Measurements from ENCODE around the gene FAM193A.
A peak's percentile ranks its signal among the peaks of the same experiment; 100 is the strongest.
"Not testable (repeated sequence)": the region's sequence is repeated elsewhere in the genome, so short reads cannot be mapped to it uniquely, and the experiment has no call there.

FAM193A gene

GRCh38 chr4:2754848-2755819 lies 218.7 kb downstream of the FAM193A start:
- DNase-seq: no peak

- DNase-seq: peak; percentile 86 to 96 (median 91)
Observed at GRCh38 chr4:2755821-2756690, 219.6 kb downstream of the FAM193A start, which contains the start of gene TNIP2. Gene TNIP2, minus strand, starts transcription at chr4:2756336. Its CDS starts 47 bp downstream, at chr4:2756289.

GRCh38 chr4:2756691-2757350 lies 220.4 kb downstream of the FAM193A start:
- no peak for DNase-seq

GRCh38 chr4:2757426-2757825 lies 221.0 kb downstream of the FAM193A start:
- DNase-seq: no peak

- peak; percentile 33 to 47 (median 45) for DNase-seq
Observed at GRCh38 chr4:2761035-2761923, 224.8 kb downstream of the FAM193A start.

GRCh38 chr4:2762048-2762447 lies 225.6 kb downstream of the FAM193A start:
- no peak for DNase-seq

- not testable (repeated sequence) for DNase-seq
Observed at GRCh38 chr4:2762486-2763370, 226.3 kb downstream of the FAM193A start.

GRCh38 chr4:2763511-2763967 lies 227.1 kb downstream of the FAM193A start:
- peak in 1 of 3 donors; percentile 20 for DNase-seq

GRCh38 chr4:2765832-2766526 lies 229.5 kb downstream of the FAM193A start:
- DNase-seq: no peak

GRCh38 chr4:2767046-2767704 lies 230.7 kb downstream of the FAM193A start:
- no peak for DNase-seq

- no peak for DNase-seq
Observed at GRCh38 chr4:2767705-2768074, 231.2 kb downstream of the FAM193A start.

GRCh38 chr4:2768124-2768523 lies 231.7 kb downstream of the FAM193A start:
- DNase-seq: no peak

GRCh38 chr4:2768921-2769336 lies 232.5 kb downstream of the FAM193A start:
- DNase-seq: no peak

GRCh38 chr4:2771264-2771663 lies 234.8 kb downstream of the FAM193A start:
- DNase-seq: peak in 2 of 3 donors; percentile 19 to 37

GRCh38 chr4:2780643-2781042 lies 244.2 kb downstream of the FAM193A start:
- DNase-seq: not testable (repeated sequence)

- DNase-seq: no peak
Observed at GRCh38 chr4:2781911-2782310, 245.5 kb downstream of the FAM193A start.

All from suppressor macrophage treated with lipopolysaccharide for 1 hour (primary cell).